ENCODE data around the gene CRTC2. TPM values are rescaled to one million over a fixed set of nuclear protein-coding genes. Genes with fewer than 3 reads are reported as not detected.
"Not testable (repeated sequence)": the region's sequence is repeated elsewhere in the genome, so short reads cannot be mapped to it uniquely, and the experiment has no call there.

The CRTC2 gene
- total RNA-seq (10 to 100 TPM; 17.7 to 48.7 TPM), polyA plus RNA-seq (10 to 100 TPM; 41.9 to 43.2 TPM)
- long read RNA-seq, donor 1, partial matches to known transcripts: 8 of 10 reads
- long read RNA-seq, donor 1, other reads (novel, unspliced or antisense): 0 of 10 reads
- long read RNA-seq, donor 2, partial matches to known transcripts: 0 of 1 reads
- long read RNA-seq, donor 2, other reads (novel, unspliced or antisense): 0 of 1 reads
- long read RNA-seq, donor 3, partial matches to known transcripts: 5 of 9 reads
- long read RNA-seq, donor 3, other reads (novel, unspliced or antisense): 0 of 9 reads
- long read RNA-seq, donor 4, partial matches to known transcripts: 0 of 2 reads
- long read RNA-seq, donor 4, other reads (novel, unspliced or antisense): 0 of 2 reads
- long read RNA-seq, donor 5, partial matches to known transcripts: 21 of 24 reads
- long read RNA-seq, donor 5, other reads (novel, unspliced or antisense): 0 of 24 reads

- Histone ChIP-seq H3K27ac (ENCODE audit: low read depth in 1 of 2, low read length in 1 of 2) (peak within 1 kb of the TSS; percentile 88 to 94), H3K9ac (ENCODE audit: insufficient read depth in 1 of 2, low read length in 2 of 2) (peak within 1 kb of the TSS; percentile 80 to 82), H3K4me3 (peak within 1 kb of the TSS; percentile 72), H3K36me3 (ENCODE audit: control insufficient read depth in 4 of 4, insufficient read depth in 4 of 4, low read length in 4 of 4) (peaks cover 2 to 24% (median 10%) of the 10 kb centered on the region in 4 donors), H3K4me1 (ENCODE audit: control insufficient read depth in 5 of 5, insufficient read depth in 5 of 5, low read length in 5 of 5) (peaks cover 14 to 47% (median 20%) of the 10 kb centered on the region in 5 donors), H3K27me3 (ENCODE audit: control insufficient read depth in 3 of 3, insufficient read depth in 3 of 3, low read length in 2 of 3) (no peaks in the 10 kb centered on the region), H3K9me3 (ENCODE audit: control insufficient read depth in 4 of 4, insufficient read depth in 3 of 4, low read length in 3 of 4) (no peaks in the 10 kb centered on the region)
- TF ChIP-seq CTCF (IDR thresholded peaks at IDR 0.05; ENCODE audit: control extremely low read depth, extremely low read depth): no peak
- ATAC-seq (ENCODE audit: insufficient read depth, low FRiP score) (peak; percentile 94), DNase-seq (peak; percentile 99)
- 0% methylated on average over 64 to 74 of the region's 75 CpGs for WGBS, 2 donors
These were observed at the start of gene CRTC2 for GRCh38 chr1:153958111-153958960. Gene CRTC2, minus strand, starts transcription at chr1:153958612. Its CDS starts 115 bp downstream, at chr1:153958497.

- H3K4me1 ChIP-seq (ENCODE audit: control insufficient read depth in 5 of 5, insufficient read depth in 5 of 5, low read length in 5 of 5): no peaks in the 10 kb centered on the region
- no peaks in the 10 kb centered on the region for H3K9me3 ChIP-seq (ENCODE audit: control insufficient read depth in 4 of 4, insufficient read depth in 3 of 4, low read length in 3 of 4)
- H3K36me3 ChIP-seq (ENCODE audit: control insufficient read depth in 4 of 4, insufficient read depth in 4 of 4, low read length in 4 of 4): no peaks in the 10 kb centered on the region
- DNase-seq: no peak
- H3K27me3 ChIP-seq (ENCODE audit: control insufficient read depth in 3 of 3, insufficient read depth in 3 of 3, low read length in 2 of 3): no peaks in the 10 kb centered on the region
- H3K27ac ChIP-seq (ENCODE audit: low read depth in 1 of 2, low read length in 1 of 2): no peak overlapping the region
- H3K9ac ChIP-seq (ENCODE audit: insufficient read depth in 1 of 2, low read length in 2 of 2): no peak overlapping the region
- WGBS, 2 donors: 98 to 99% methylated on average over 3 of the region's 3 CpGs
- H3K4me3 ChIP-seq: no peak overlapping the region
- no peak for ATAC-seq (ENCODE audit: insufficient read depth, low FRiP score)
- TF ChIP-seq CTCF (IDR thresholded peaks at IDR 0.05; ENCODE audit: control extremely low read depth, extremely low read depth): no peak
These were observed 47.7 kb upstream of the CRTC2 start for GRCh38 chr1:154006136-154006535.

- TF ChIP-seq CTCF (IDR thresholded peaks at IDR 0.05; ENCODE audit: control extremely low read depth, extremely low read depth): no peak
- Histone ChIP-seq H3K27ac (ENCODE audit: low read depth in 1 of 2, low read length in 1 of 2) (no peak overlapping the region), H3K27me3 (ENCODE audit: control insufficient read depth in 3 of 3, insufficient read depth in 3 of 3, low read length in 2 of 3) (no peaks in the 10 kb centered on the region), H3K9ac (ENCODE audit: insufficient read depth in 1 of 2, low read length in 2 of 2) (no peak overlapping the region), H3K36me3 (ENCODE audit: control insufficient read depth in 4 of 4, insufficient read depth in 4 of 4, low read length in 4 of 4) (peaks cover 0 to 4% (median 3%) of the 10 kb centered on the region in 4 donors), H3K9me3 (ENCODE audit: control insufficient read depth in 4 of 4, insufficient read depth in 3 of 4, low read length in 3 of 4) (no peaks in the 10 kb centered on the region), H3K4me1 (ENCODE audit: control insufficient read depth in 5 of 5, insufficient read depth in 5 of 5, low read length in 5 of 5) (no peaks in the 10 kb centered on the region), H3K4me3 (no peak overlapping the region)
- DNase-seq (no peak), ATAC-seq (ENCODE audit: insufficient read depth, low FRiP score) (no peak)
- 77 to 82% methylated on average over 4 of the region's 4 CpGs for WGBS, 2 donors
These were observed 42.0 kb upstream of the CRTC2 start for GRCh38 chr1:154000420-154000819.

- not testable (repeated sequence) for DNase-seq; H3K9me3 ChIP-seq (ENCODE audit: control insufficient read depth in 4 of 4, insufficient read depth in 3 of 4, low read length in 3 of 4); H3K4me3 ChIP-seq; H3K4me1 ChIP-seq (ENCODE audit: control insufficient read depth in 5 of 5, insufficient read depth in 5 of 5, low read length in 5 of 5); ATAC-seq (ENCODE audit: insufficient read depth, low FRiP score); H3K9ac ChIP-seq (ENCODE audit: insufficient read depth in 1 of 2, low read length in 2 of 2); H3K27ac ChIP-seq (ENCODE audit: low read depth in 1 of 2, low read length in 1 of 2); H3K27me3 ChIP-seq (ENCODE audit: control insufficient read depth in 3 of 3, insufficient read depth in 3 of 3, low read length in 2 of 3)
- peaks cover 13 to 20% (median 15%) of the 10 kb centered on the region in 4 donors for H3K36me3 ChIP-seq (ENCODE audit: control insufficient read depth in 4 of 4, insufficient read depth in 4 of 4, low read length in 4 of 4)
- WGBS, 2 donors: 96% methylated on average over 10 of the region's 10 CpGs
These were observed 38.5 kb upstream of the CRTC2 start for GRCh38 chr1:153996882-153997281.

All from lung (tissue), 16 donors.